ENCODE measurements around the gene NDFIP2.

Gene NDFIP2

GRCh38 chr13:79469608-79470007, 11.3 kb upstream of the NDFIP2 start:
- no peak for TF ChIP-seq CTCF (conservative IDR thresholded peaks at IDR 0.05; ENCODE audit: low read depth, low read length)
- Histone ChIP-seq H3K36me3 (ENCODE audit: insufficient read depth) (no peaks in the 10 kb centered on the region), H3K27ac (no peak overlapping the region), H3K4me1 (ENCODE audit: low read depth, poor library complexity, severe bottlenecking) (no peaks in the 10 kb centered on the region), H3K27me3 (ENCODE audit: insufficient read depth, low read depth) (no peaks in the 10 kb centered on the region), H3K4me3 (IDR thresholded peaks at IDR 0.05; ENCODE audit: insufficient read depth, low read depth, low read length) (no peak overlapping the region), H3K9ac (no peak overlapping the region), H4K20me1 (ENCODE audit: insufficient read depth) (no peaks in the 10 kb centered on the region), H2AFZ (ENCODE audit: low read depth) (no peak overlapping the region), H3K79me2 (ENCODE audit: insufficient read depth, low read depth) (no peaks in the 10 kb centered on the region), H3K4me2 (no peak overlapping the region)

- Histone ChIP-seq H3K27me3 (ENCODE audit: insufficient read depth, low read depth) (no peaks in the 10 kb centered on the region), H3K79me2 (ENCODE audit: insufficient read depth, low read depth) (no peaks in the 10 kb centered on the region), H2AFZ (ENCODE audit: low read depth) (no peak overlapping the region), H4K20me1 (ENCODE audit: insufficient read depth) (no peaks in the 10 kb centered on the region), H3K4me1 (ENCODE audit: low read depth, poor library complexity, severe bottlenecking) (no peaks in the 10 kb centered on the region), H3K36me3 (ENCODE audit: insufficient read depth) (no peaks in the 10 kb centered on the region), H3K9ac (no peak overlapping the region), H3K27ac (no peak overlapping the region), H3K4me3 (IDR thresholded peaks at IDR 0.05; ENCODE audit: insufficient read depth, low read depth, low read length) (no peak overlapping the region), H3K4me2 (no peak overlapping the region)
- TF ChIP-seq CTCF (conservative IDR thresholded peaks at IDR 0.05; ENCODE audit: low read depth, low read length) = no peak
These were observed 10.3 kb upstream of the NDFIP2 start for GRCh38 chr13:79470666-79471065.

- no peaks in the 10 kb centered on the region for H3K36me3 ChIP-seq (ENCODE audit: insufficient read depth)
- no peaks in the 10 kb centered on the region for H3K79me2 ChIP-seq (ENCODE audit: insufficient read depth, low read depth)
- H4K20me1 ChIP-seq (ENCODE audit: insufficient read depth) = no peaks in the 10 kb centered on the region
- no peak overlapping the region for H3K27ac ChIP-seq
- H3K4me1 ChIP-seq (ENCODE audit: low read depth, poor library complexity, severe bottlenecking) = no peaks in the 10 kb centered on the region
- no peak overlapping the region for H2AFZ ChIP-seq (ENCODE audit: low read depth)
- no peak overlapping the region for H3K9ac ChIP-seq
- no peak overlapping the region for H3K4me2 ChIP-seq
- H3K27me3 ChIP-seq (ENCODE audit: insufficient read depth, low read depth) = no peaks in the 10 kb centered on the region
- TF ChIP-seq CTCF (conservative IDR thresholded peaks at IDR 0.05; ENCODE audit: low read depth, low read length) = no peak
- no peak overlapping the region for H3K4me3 ChIP-seq (IDR thresholded peaks at IDR 0.05; ENCODE audit: insufficient read depth, low read depth, low read length)
These were observed 5.4 kb upstream of the NDFIP2 start for GRCh38 chr13:79475569-79475968.

GRCh38 chr13:79477968-79478367, 3.0 kb upstream of the NDFIP2 start:
- H3K4me2 ChIP-seq = no peak overlapping the region
- no peaks in the 10 kb centered on the region for H3K36me3 ChIP-seq (ENCODE audit: insufficient read depth)
- no peak overlapping the region for H3K9ac ChIP-seq
- no peak overlapping the region for H3K27ac ChIP-seq
- H2AFZ ChIP-seq (ENCODE audit: low read depth) = no peak overlapping the region
- peaks cover 8% of the 10 kb centered on the region for H3K4me1 ChIP-seq (ENCODE audit: low read depth, poor library complexity, severe bottlenecking)
- no peaks in the 10 kb centered on the region for H3K27me3 ChIP-seq (ENCODE audit: insufficient read depth, low read depth)
- H3K4me3 ChIP-seq (IDR thresholded peaks at IDR 0.05; ENCODE audit: insufficient read depth, low read depth, low read length) = no peak overlapping the region
- H3K79me2 ChIP-seq (ENCODE audit: insufficient read depth, low read depth) = peaks cover 6% of the 10 kb centered on the region; the same call in 1 of the 2 replicates
- TF ChIP-seq CTCF (conservative IDR thresholded peaks at IDR 0.05; ENCODE audit: low read depth, low read length) = no peak
- H4K20me1 ChIP-seq (ENCODE audit: insufficient read depth) = no peaks in the 10 kb centered on the region

Data from KMS-11 (cell line).